ENCODE results near the gene ITSN1.
A peak's percentile ranks its signal among the peaks of the same experiment; 100 is the strongest.
"Not testable (repeated sequence)": the region's sequence is repeated elsewhere in the genome, so short reads cannot be mapped to it uniquely, and the experiment has no call there.

Gene ITSN1

DNA sequence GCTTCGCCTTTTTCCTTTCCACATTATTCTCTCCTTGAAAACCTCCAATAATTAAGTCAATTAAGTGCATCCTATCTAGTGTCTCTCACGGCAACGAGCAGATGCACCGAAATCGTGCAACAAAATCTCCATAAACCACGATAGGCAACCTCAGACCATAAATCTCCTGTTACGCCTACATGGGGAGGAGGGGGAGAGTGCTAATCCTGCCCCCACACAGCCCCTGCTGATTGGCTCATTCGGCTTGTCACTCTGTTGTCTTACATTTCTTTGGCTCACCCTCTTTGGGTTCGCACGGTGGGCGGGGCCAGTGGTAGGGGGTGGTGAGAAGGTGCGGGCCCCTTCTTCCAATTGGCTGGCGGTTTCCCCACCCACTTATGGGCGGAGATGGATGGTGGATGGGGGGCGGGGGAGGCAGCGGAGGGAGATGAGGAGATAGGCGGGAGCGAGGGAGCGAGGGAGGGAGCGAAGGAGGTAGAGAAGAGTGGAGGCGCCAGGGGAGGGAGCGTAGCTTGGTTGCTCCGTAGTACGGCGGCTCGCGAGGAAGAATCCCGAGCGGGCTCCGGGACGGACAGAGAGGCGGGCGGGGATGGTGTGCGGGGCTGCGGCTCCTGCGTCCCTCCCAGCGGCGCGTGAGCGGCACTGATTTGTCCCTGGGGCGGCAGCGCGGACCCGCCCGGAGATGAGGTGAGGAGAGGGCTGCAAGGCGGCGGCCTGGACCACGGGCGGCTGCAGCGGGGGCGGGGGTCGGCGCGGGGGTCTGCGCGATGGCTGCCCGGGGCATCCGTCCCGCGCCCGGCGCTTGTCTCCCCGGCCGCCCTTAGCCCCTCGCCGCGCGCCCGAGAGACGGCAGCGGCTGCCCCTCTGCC lies at the start of gene ITSN1:
ITSN1 (plus strand) TSS at position 475 of the 869 bp plus-strand sequence. CDS start 76,328 bp downstream, outside the sequence.
- peak; percentile 100 for DNase-seq (ENCODE audit: low read depth)

DNA sequence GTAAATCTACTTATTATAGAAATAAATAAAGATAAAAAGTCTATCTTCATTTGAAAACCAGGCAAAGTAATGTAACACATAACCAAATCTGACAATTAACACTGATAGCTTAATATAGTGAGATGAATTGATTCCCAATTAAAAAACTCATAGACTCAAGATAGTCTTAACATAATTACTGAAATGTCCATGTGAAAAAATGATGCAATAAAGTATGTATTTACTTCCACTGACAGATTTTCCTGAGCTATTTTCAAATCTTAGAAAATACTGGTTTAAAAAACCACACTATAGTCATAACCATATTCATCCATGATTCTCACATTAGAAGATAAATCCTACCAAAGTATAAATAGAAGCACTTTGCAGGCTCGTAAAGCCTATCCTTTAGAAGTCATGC lies 44.2 kb upstream of the ITSN1 start:
- DNase-seq (ENCODE audit: low read depth), result no peak

GRCh38 chr21:33608559-33608958 lies 33.7 kb upstream of the ITSN1 start:
- DNase-seq (ENCODE audit: low read depth), result no peak

- no peak for DNase-seq (ENCODE audit: low read depth)
Observed at GRCh38 chr21:33611006-33611744, 31.1 kb upstream of the ITSN1 start.

- not testable (repeated sequence) for DNase-seq (ENCODE audit: low read depth)
Observed at GRCh38 chr21:33617565-33617964, 24.7 kb upstream of the ITSN1 start.

DNA sequence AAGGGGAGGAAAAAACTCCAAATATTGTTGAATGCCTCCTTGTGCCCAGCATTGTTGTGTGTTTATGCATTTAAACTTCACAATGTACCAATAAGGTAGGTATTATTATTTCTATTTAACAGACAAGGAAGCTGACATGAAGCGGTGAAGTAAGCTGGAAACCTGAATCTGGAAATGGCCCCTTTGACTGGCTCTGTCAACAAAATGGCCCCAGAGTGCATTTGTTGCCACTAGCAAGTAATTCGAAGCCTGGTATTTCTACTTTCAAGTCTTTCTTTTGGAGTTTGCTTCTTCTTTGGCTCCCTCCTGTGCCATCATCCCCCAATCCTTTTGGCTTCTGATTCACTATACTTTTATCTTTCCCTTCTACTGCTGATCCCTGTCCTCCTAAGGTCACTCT lies 23.9 kb upstream of the ITSN1 start:
- DNase-seq (ENCODE audit: low read depth), result no peak

- DNase-seq (ENCODE audit: low read depth), result no peak
Observed at GRCh38 chr21:33619726-33620125, 22.6 kb upstream of the ITSN1 start.

DNA sequence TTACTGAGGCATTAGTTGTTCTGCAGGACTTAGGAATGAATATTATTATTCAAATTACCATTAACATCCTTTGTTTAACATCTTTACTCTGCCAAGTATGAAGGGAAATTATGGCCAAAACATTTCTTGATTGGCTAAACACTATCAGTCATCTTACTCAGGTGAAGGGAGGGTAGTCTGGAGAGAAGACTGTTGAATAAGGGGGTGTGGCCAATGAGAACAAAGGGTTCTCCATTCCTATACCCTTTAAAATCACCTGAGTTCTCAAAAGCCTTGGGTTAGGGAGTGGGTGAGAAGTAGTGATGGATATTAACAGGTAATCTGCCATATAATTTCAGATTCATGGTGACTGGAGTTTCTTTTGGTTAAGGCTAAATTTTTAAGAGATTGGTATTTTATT lies 20.0 kb upstream of the ITSN1 start:
- no peak for DNase-seq (ENCODE audit: low read depth)

- not testable (repeated sequence) for DNase-seq (ENCODE audit: low read depth)
Observed at GRCh38 chr21:33626151-33626550, 16.1 kb upstream of the ITSN1 start.

DNA sequence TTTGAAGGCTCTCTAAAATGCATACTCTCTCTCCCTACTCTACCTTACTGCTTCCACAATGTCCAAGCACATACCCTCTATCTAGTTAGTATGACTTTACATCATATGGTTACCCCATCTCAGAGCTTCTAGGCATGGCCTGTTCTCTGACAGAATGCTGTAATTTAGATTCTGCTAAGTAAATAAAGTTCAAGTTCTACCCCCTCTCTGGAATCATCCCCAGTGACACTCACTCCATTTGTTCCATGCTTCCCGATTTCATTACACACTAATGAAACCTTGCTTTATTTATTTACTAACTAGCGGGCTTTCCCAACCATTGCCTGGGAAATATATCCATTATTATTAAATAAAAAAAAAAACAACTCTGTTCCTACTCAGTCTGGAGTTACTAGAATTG lies 8.0 kb upstream of the ITSN1 start:
- no peak for DNase-seq (ENCODE audit: low read depth)

DNA sequence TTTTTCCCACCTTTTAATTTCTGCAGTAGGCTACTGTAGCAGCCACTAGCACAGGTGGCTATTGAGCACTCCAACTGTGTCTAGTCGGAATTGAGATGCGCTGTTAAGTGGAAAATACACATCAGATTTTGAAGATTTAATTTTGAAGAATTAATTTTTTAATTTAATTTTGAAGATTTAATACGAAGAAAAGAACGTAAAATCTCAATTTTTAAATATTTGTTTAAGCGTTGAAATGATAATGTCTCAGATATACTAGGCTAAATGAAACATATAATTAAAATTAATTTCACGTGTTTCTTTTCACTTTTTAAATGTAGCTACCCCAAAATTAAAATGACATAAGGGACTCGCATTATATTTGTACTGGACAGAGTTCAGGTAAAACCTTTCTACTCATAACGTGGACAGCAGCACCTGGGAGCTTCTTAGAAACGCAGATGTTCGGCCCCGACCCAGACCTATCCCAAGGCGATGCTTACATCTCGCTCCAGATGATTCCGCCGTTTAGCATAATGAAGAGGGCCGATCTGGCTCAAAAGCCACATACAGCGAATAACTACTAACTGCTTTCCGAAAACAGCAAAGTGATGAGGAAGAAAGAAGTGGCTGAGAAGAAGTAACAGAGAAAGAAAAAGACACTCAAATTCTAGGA lies 1.5 kb upstream of the ITSN1 start:
- DNase-seq (ENCODE audit: low read depth), result no peak

GRCh38 chr21:33641352-33642026 lies 812 bp upstream of the ITSN1 start, which contains the start of gene CRYZL1:
Gene CRYZL1 (minus strand): TSS chr21:33641741. CDS start chr21:33631551, 10,190 bp downstream.
- peak; percentile 100 for DNase-seq (ENCODE audit: low read depth)

DNA sequence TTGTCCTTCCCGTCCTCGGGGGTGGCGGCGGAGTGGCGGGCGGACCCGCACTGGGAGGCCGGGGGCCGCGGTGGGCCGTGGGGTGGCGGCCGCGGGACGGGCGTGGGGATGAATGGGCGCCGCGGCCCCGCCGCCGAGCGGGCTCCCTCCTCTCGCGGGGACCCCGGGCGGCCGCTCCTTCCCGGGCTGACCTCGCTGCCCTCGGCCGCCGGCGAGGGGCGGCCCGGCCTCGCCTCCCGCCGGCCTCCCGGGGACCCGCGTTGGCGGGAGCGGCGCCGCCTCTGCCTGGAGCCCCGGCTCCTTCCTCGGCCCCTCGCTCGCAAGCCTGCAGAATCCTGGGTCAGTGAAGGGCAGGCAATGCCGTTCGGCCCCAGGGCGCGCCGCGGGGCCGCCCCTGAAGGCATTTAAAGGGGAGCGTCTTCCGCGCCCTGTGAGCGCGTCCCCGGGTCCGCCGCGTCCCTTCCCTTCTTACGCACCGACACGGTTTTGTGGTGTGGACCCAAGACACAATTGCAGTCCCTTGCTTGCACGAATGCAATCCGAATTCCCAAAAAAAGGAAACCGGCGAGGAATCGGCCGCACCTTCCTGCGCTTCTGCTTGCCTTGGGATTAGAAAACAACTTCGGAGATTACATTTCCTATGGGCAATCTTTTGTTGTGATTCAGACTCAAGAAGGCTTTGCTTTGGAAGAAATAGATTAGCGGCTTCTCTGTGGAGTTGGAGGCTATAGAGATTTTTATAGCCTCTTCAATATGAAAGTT lies 776 bp downstream of the ITSN1 start:
- DNase-seq (ENCODE audit: low read depth), result no peak

DNA sequence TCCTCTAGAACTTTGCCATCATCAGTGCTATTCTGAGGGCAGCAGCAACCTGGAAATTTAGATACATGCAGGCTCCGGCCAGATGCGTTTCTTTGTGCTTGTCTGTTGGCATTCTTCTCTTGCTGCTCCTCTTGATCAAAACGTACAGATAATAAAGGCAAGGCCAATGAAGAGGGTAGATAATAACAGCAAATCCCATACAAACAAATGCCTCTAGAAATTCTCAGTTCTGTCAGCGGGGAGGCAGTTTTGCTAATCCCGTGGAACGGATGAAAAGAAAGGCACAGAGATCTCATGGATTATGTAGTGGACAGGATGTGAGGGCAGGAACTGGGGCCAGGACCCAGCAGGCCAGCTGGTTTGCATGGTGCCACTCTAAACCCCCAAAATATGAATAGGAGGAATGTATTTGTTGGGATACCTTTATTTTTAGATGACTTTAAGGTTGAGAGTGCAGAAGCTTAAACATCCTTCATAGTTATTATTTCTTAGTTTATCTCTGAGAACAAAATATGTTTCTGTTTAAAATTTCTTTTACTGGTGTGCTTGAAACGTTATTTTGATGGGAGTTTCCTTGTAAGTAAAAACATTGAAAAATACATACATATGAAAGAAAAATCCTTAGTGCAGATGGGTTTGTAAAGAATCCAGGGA lies 1.5 kb downstream of the ITSN1 start:
- no peak for DNase-seq (ENCODE audit: low read depth)

- no peak for DNase-seq (ENCODE audit: low read depth)
Observed at GRCh38 chr21:33644383-33645074, 2.2 kb downstream of the ITSN1 start.

- no peak for DNase-seq (ENCODE audit: low read depth)
Observed at GRCh38 chr21:33645730-33646129, 3.4 kb downstream of the ITSN1 start.

DNA sequence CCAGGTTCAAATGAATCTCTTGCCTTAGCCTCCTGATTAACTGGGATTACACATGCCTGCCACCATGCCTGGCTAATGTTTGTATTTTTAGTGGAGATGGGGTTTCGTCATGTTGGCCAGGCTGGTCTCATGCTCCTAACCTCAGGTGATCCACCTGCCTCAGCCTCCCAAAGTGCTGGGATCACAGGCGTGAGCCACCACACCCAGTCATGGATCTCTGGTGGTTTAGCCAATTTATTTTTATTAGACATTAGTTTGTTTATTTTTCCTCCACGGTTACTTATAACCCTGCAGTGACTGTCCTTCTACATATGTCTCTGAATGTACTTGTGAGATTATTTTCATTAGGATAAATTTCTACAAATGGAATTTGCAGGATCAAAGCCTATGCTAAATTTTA lies 5.3 kb downstream of the ITSN1 start:
- DNase-seq (ENCODE audit: low read depth), result no peak

- DNase-seq (ENCODE audit: low read depth), result no peak
Observed at GRCh38 chr21:33648555-33648954, 6.3 kb downstream of the ITSN1 start.

DNA sequence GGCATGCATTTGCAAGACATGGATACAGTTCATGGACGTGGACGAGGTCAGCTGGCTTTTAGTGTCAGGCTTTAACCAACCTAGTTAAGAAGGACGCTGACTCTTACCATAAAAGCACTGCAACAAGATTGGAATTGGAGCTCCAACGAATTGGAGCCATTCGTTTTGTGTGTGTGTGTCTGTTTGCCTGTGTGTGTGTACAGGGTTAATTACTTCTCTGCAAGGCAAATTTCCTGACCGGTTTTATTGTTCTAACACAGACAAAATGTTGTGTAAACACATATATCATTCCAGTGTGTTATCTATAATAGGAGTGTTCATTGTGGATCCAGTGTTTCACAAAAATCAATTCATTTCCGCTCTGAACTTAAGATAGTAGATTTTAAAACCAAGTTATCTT lies 7.9 kb downstream of the ITSN1 start:
- DNase-seq (ENCODE audit: low read depth), result no peak

- no peak for DNase-seq (ENCODE audit: low read depth)
Observed at GRCh38 chr21:33650929-33651509, 8.7 kb downstream of the ITSN1 start.

Measured in activated gamma-delta T cell treated with anti-CD3 and anti-CD28 coated beads, Interleukin-2, amount 50 U/mL, for 16 hours (primary cell).